NCI-H748 treated with DMSO at 0.1 percent for 48 hours (cell line): ENCODE measurements around the gene LPIN1.
"Not testable (repeated sequence)": the region's sequence is repeated elsewhere in the genome, so short reads cannot be mapped to it uniquely, and the experiment has no call there.

Experiments used
- DNase-seq: peaks from one replicate; lab custom pipeline; 2025; lab: John Stamatoyannopoulos, UW

LPIN1 gene

GRCh38 chr2:11811036-11811654 is 64.7 kb downstream of the LPIN1 start:
- DNase-seq, result no peak

DNA sequence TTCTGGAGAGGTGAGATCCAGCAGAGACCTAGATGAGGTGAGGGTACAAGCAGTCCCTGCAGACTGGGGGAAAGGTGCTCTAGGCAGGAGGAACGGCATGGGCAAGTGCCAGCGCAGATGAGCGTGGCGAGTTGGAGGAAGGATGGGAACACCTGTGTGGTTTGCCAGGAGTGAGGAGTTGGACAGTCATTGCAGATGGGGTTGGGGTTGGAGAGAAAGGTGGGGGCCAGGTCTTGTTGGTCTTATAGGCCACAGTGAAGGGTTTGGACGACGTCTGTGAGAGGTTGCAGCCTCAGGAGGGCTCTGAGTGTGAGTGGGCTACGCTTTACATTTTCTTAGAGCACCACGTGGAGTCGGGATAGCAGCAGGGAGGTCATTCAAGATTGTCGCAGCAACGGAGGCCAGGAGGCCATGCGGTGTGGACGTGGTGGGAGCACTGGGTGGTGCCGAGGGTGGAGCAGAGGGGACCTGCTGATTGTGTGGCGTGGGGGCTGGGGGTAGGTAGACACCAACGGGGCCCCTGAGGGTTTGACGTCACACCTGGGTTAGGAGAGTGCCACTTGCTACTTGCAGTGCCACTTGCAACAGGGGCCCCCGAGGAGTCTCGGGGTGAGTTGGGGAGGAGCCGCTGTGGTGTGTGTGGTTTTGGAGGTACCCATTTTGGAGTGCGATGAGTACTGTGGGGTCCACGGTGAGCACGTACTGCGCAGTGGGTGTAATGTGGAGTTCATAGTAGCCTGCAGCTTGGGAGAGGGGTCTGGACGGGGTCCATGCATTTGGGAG is 66.2 kb downstream of the LPIN1 start:
- no peak for DNase-seq

DNA sequence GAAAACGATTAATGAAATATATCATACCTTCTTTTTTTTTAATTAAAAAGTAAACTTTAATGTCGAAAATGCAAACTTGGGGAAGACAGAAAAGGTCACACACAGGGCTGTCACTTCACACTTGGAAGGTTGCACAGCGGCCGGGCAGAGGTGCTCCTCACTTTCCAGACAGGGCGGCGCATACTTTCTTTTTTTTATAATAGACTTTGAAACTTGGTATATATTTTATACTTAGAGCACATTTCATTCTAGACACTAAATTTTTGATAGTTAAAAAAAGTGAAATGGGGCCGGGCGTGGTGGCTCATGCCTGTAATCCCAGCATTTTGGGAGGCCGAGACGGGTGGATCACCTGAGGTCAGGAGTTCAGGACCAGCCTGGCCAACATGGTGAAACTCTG is 66.9 kb downstream of the LPIN1 start:
- not testable (repeated sequence) for DNase-seq

DNA sequence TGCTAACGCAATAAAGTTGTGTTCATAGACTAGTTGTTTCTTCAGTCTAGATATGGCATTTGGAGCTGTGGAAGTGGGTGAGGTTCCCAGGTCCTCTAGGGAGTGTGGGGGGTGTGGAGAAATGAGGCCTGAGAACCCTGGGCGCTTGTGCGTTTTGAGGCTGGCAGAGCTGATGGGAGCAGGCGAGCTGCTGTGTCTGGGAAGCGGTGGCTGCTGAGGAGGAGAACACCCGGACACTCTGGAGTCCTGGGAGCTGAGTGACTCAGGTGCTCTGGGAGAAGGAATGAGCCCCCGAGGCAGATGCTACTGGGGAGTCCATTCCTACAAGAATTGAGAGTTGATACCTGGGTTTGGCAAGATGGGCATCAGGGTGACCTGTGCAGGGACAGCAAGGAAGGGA is 67.5 kb downstream of the LPIN1 start:
- DNase-seq, result no peak

DNA sequence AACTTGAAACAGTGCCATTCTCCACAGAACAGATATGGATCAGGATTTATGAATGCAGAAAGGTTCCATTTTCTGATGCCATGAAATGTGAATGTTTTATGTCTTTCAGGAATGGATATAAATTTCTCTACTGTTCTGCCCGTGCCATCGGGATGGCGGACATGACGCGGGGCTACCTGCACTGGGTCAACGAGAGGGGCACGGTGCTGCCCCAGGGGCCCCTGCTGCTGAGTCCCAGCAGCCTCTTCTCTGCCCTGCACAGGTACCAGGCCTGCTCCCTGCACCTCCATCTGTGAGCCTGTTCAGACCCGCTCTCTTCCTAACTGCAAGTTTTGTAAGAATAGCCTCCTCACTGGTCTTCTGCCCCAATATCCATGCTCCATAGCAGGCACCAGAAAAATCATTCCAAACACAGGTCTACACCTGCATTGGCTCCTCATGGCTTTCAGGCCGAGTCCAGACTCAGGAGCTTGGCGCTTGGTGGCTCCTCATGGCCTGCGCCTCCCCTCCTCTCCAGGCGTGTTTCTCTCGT is 68.6 kb downstream of the LPIN1 start:
- DNase-seq, result no peak

- DNase-seq, result not testable (repeated sequence)
These were observed 70.5 kb downstream of the LPIN1 start for GRCh38 chr2:11816935-11817334.

DNA sequence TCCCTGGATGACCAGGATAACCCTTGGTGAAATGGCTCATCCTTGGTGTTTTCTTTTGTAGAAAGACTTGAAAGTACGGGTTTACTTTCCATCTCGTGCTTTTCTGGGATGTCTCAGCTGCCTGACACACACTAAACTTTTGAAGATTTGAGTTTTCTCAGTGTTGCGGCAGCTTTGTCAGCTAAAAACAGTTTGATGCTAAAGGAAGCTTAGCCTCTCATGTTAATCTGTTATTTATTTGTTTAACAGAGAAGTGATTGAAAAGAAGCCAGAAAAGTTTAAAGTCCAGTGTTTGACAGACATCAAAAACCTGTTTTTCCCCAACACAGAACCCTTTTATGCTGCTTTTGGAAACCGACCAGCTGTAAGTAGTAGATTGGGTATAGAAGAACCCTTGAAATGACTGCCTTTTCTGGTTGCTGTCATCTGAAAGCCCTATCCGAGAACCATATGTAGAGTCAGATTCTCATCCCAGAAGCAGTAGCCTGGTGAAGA is 72.8 kb downstream of the LPIN1 start:
- DNase-seq, result no peak

GRCh38 chr2:11820650-11821049 is 74.2 kb downstream of the LPIN1 start:
- DNase-seq, result no peak

DNA sequence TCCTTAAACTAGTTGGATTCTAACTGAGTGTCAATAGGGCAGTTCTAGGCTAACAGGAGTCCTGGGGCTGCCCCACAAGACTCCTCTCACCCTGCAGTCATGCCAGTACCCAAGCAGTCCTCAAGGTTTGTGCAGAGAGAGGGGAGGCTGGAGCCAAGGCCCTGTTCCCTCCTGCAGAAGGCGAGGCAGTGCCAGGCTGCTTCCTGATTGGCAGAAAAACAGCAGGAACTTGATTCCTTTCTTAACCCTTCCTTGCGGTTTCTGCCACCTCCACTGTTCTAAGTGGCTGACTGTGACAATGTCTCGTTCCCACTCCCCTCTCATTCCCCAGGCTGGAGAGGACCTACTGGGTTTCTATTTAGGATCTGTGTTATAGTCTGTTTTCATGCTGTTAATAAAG is 75.3 kb downstream of the LPIN1 start:
- no peak for DNase-seq

- not testable (repeated sequence) for DNase-seq
These were observed 75.9 kb downstream of the LPIN1 start for GRCh38 chr2:11822359-11822745.

DNA sequence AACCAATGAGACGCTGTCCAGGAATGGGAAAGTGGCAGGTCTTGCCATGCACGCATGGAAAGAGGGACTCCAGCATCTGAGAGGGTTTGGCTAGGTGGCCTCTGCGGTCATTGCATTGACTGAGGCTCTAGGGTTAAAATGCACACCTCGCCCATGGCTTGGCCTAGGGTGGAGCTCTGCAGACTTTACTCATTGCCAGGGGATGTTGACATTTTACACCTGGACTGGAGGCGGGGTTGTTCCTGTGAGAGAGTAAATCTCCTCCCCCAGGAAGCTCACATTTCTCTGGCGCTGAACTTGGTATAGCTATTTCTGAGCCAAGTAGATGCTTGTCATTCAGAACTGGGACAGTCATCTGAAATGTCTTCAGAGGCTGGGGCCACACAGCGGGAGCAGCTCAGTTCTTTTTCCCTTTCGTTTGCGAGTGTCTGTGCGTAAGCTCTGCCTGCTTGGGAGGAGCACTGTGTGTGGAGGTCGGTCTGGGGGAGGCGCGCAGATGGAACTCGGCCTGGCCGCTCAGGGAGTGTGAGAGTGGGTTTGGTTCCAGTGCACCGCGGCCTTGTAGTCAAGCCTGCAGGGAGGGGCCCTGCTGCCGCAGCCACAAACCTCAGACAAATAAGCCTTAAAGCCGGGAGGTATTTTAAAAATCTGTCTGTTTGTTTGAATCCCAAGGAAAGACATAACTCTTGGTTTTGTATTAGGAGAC is 76.5 kb downstream of the LPIN1 start:
- DNase-seq, result no peak

GRCh38 chr2:11824901-11825828 is 78.7 kb downstream of the LPIN1 start:
- DNase-seq, result no peak

DNA sequence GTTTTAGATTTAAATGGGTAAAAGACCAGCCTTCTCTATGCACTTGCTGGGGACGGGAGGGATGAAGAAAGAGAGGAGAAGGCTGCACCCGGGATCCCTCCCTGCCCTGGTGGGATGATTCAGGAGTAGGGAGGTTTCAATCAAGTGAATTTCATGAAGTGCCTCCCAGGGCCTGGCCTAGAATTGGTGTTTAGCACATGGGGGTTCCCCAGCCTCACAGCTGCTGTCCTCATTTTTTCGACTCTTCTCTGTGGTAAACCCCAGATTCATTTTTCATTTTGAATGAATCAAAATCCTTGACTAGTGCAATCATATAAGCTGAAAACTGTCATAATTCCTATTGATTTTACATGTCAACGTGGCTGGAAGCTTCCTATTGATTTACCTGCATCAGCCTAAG is 81.1 kb downstream of the LPIN1 start:
- no peak for DNase-seq

DNA sequence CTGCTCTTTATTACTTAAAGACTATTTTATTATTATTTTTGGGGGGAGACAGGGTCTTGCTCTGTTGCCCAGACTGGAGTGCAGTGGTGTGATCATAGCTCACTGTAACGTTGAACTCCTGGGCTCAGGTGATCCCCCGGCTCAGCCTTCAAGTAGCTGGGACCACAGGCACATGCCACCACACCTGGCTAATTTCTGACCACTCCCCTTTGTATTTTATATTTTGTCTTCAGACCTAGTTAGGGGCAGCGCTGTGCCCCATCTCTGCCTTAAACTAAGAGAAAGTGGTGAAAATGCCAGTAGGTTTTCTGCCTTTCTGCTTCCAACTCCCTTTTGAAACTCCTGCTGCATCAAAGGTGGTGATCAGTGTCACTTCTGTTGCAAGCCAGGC is 82.5 kb downstream of the LPIN1 start:
- no peak for DNase-seq

DNA sequence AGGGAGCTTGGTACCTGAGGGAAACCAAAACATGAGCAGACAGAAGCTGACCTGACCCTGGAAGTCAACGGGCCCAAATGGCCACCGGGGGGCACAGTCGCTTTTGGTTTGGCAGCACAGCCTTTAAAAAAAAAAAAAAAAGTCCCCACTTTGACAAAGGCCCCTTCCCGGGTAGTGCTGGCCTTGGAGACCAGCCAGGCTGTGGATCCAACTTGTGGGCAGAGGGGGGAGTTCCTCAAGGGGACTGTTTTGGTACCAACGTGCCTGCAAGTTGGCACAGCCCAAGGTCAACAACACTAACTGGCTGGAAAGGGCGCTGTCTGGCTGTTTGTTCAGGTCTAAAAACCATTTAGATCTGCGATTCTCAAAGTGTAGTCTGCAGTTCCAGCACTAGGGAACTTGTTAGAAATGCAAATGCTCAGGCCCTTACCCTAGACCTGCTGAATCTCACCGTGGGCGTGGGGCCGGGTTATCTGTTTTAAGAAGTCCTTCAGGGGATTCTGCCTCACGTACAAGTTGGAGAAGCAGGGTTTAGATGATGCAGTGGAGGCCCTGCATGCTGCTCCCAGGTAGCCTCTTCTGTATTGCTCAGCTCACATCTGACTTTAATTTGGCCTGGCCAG is 83.0 kb downstream of the LPIN1 start:
- peak; percentile 27 for DNase-seq

DNA sequence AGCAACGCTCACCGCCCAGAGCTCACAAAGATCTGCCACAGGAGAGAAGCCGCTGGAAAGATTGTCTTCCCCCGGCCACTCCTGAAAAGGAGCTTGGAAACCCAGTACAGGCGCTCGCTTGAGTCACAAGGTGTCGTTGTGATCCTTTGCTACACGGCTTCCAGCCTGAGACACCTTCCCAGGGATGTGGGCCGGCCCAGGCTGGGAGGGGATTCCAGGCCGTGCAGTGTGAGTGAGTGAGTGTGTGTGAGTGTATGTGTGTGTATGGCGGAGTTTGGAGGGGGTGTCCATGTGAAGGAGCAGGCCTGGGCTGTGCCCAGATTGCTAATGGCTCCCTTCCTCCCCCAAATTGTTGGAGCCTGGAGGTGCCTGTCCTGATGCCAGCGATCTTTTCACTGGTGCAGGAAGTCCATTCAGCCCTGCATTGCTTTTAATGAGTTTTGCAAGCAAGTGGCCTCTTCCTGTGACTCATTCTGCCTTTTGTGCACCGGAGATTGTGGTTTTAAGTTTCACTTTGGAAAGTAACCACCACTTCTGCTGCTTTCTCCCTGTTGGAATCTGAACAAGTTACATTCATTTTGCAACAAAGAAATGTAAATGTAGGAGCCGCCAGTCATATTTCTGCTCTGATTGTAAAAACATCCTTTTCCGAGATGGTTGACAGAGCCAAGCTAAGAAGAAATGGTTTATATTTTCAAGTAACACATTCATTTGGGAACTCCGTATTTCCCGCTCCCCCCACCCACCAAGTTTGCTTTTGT is 83.7 kb downstream of the LPIN1 start:
- peak; percentile 25 for DNase-seq

DNA sequence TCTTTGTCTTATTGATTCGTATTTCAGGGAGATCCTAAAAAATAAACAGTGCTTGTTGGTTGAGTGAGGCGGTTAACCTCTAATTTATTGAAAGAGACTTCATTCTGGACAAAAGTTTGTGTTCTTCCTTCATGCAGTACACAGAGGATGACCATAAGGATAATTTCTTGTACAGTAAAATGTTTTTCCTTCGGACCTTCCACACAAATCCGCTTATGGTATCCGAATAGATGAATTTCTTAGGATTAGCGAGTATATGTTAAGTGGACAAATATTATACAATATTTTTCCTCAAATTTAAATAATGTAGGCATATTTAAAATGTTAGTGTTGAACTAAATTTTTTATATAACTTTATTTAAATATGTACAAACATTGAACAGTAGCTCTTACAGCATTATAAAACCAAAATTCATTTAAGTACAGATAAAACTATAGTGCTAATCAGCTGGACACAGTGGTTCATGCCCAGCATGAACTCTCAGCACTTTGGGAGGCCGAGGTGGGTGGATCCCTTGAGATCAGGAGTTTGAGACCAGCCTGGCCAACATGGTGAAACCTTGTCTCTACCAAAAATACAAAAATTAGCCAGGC is 84.4 kb downstream of the LPIN1 start:
- no peak for DNase-seq

GRCh38 chr2:11831415-11831814 is 85.0 kb downstream of the LPIN1 start:
- DNase-seq, result no peak

- no peak for DNase-seq
These were observed 86.1 kb downstream of the LPIN1 start for GRCh38 chr2:11832531-11832930.

GRCh38 chr2:11833601-11834000 is 87.2 kb downstream of the LPIN1 start:
- DNase-seq, result no peak
